ENCODE measurements around the gene TAF1B. TPM values are rescaled to one million over a fixed set of nuclear protein-coding genes. Genes with fewer than 3 reads are reported as not detected.

Gene TAF1B
- total RNA-seq, 1 experiment from 2014 or later: 29.9 TPM

DNA sequence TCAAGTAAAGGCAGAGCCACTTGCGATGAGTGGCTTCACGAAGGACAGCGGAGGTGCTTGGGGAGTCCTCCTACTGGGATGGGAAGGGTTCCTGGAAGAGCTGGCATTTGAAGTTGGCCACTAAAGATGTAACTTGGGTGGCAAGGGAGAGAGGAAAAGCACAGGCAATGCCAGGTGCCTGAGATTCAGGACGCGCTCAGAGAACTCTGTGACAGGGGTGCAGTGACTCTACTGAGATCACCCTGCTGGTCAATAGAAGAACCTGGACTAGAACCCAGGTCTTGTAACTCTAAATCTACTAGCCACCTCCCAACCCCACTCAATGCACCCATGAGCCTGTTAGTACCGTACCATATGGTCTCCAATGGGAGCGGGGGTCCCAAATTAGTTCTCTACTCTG lies 102.8 kb downstream of the TAF1B start:
- Histone ChIP-seq H3K4me1 (ENCODE audit: insufficient read depth, low read length) (no peaks in the 10 kb centered on the region), H4K20me1 (ENCODE audit: control insufficient read depth, insufficient read depth, insufficient read length) (no peaks in the 10 kb centered on the region), H3K9me3 (ENCODE audit: control insufficient read depth, low read depth, low read length) (no peaks in the 10 kb centered on the region), H4K5ac (ENCODE audit: insufficient read length, low read depth, low read length) (no peak overlapping the region), H3K4ac (ENCODE audit: low read depth, low read length) (no peak overlapping the region), H3K27ac (ENCODE audit: insufficient read length, low read depth, low read length) (no peak overlapping the region), H3K79me1 (ENCODE audit: insufficient read depth, low read depth, low read length, poor library complexity, severe bottlenecking) (no peaks in the 10 kb centered on the region), H4K91ac (ENCODE audit: insufficient read length, low read depth, low read length) (no peak overlapping the region), H3K27me3 (ENCODE audit: insufficient read depth, low read length) (peaks cover 6% of the 10 kb centered on the region; the same call in 1 of the 2 replicates), H3K23ac (ENCODE audit: insufficient read length, low read depth, low read length) (no peak overlapping the region), H3K9ac (ENCODE audit: extremely low read depth, insufficient read length, low read length) (no peak overlapping the region), H2BK15ac (ENCODE audit: low read depth, low read length) (no peak overlapping the region), H2BK20ac (ENCODE audit: low read depth, low read length, poor library complexity, severe bottlenecking) (no peak overlapping the region), H2BK120ac (ENCODE audit: low read depth, low read length, poor library complexity, severe bottlenecking) (no peak overlapping the region), H2AK5ac (ENCODE audit: insufficient read length, low read length) (no peak overlapping the region), H3T11ph (ENCODE audit: low read length) (no peak overlapping the region), H4K8ac (replicated peaks; ENCODE audit: insufficient read length, low read depth, low read length) (no peak overlapping the region), H3K23me2 (ENCODE audit: insufficient read length, low read depth, low read length, poor library complexity, severe bottlenecking) (peaks cover 6% of the 10 kb centered on the region), H2AFZ (ENCODE audit: low read length) (no peak overlapping the region), H3K56ac (ENCODE audit: insufficient read length, low read depth, low read length) (no peak overlapping the region), H3K4me2 (ENCODE audit: insufficient read depth, insufficient read length, low read length) (no peak overlapping the region), H3K18ac (ENCODE audit: insufficient read length, low read depth, low read length) (no peak overlapping the region), H2BK12ac (ENCODE audit: insufficient read length, low read depth, low read length) (no peak overlapping the region), H3K14ac (ENCODE audit: insufficient read depth, low read length) (no peak overlapping the region), H2BK5ac (ENCODE audit: insufficient read length, low read length) (no peak overlapping the region), H3K79me2 (ENCODE audit: insufficient read depth, low read length) (no peaks in the 10 kb centered on the region)
- Mint-ChIP-seq H3K4me1 (peaks cover 8 to 18% of the 10 kb centered on the region in 2 experiments; a peak in 3 of 4 replicates), H3K27ac (no peak overlapping the region), H3K9me3 (no peaks in the 10 kb centered on the region), H3K36me3 (ENCODE audit: insufficient read depth in 1 of 3, low read depth in 3 of 3) (no peaks in the 10 kb centered on the region; a peak in 2 of 7 replicates), H3K4me3 (no peak overlapping the region), H3K27me3 (ENCODE audit: low read depth) (peaks cover 48% of the 10 kb centered on the region)
- TF ChIP-seq, protein P1, sequence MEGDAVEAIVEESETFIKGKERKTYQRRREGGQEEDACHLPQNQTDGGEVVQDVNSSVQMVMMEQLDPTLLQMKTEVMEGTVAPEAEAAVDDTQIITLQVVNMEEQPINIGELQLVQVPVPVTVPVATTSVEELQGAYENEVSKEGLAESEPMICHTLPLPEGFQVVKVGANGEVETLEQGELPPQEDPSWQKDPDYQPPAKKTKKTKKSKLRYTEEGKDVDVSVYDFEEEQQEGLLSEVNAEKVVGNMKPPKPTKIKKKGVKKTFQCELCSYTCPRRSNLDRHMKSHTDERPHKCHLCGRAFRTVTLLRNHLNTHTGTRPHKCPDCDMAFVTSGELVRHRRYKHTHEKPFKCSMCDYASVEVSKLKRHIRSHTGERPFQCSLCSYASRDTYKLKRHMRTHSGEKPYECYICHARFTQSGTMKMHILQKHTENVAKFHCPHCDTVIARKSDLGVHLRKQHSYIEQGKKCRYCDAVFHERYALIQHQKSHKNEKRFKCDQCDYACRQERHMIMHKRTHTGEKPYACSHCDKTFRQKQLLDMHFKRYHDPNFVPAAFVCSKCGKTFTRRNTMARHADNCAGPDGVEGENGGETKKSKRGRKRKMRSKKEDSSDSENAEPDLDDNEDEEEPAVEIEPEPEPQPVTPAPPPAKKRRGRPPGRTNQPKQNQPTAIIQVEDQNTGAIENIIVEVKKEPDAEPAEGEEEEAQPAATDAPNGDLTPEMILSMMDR (conservative IDR thresholded peaks at IDR 0.05): no peak
- no CpG with 5 or more reads among the region's 7 CpGs for WGBS (ENCODE audit: extremely low coverage, insufficient read length, low lambda C conversion rate)
- no peak for DNase-seq
